Left lung (tissue), 10 donors: ENCODE data around the gene DLGAP1. TPM values are rescaled to one million over a fixed set of nuclear protein-coding genes. Genes with fewer than 3 reads are reported as not detected.

Source experiments
- ATAC-seq: fragments of 200-7000 bp; cut with Tn5 transposase; one replicate; pipeline ENCODE4 v1.9.1; 2020; ENCODE audit warnings: moderate library complexity
- DNase-seq, 4 donors: peaks; one replicate each; pipeline ENCODE4 v3.0.0-alpha.2; 2013 to 2020
- H3K27ac ChIP-seq, 2 donors: fragments of 200-600 bp; sonication (generic) in 1 of 2; one replicate each; pipeline versions ENCODE4 v1.5.0 to v1.8.0; 2020 to 2021
- H3K27me3 ChIP-seq, 2 donors: fragments of 200-600 bp; sonication (generic) in 1 of 2; one replicate each; pipeline versions ENCODE4 v1.5.0 to v1.8.0; 2020 to 2021
- H3K36me3 ChIP-seq, 2 donors: fragments of 200-600 bp; sonication (generic) in 1 of 2; one replicate each; pipeline versions ENCODE4 v1.5.0 to v1.8.0; 2020 to 2021
- H3K4me1 ChIP-seq, 2 donors: fragments of 200-600 bp; one replicate each; pipeline ENCODE4 v1.8.0; 2021
- H3K4me3 ChIP-seq, 2 donors: fragments of 200-600 bp; sonication (generic) in 1 of 2; one replicate each; pipeline versions ENCODE4 v1.5.0 to v1.8.0; 2020 to 2021; ENCODE audit warnings: mild to moderate bottlenecking in 1 of 2
- H3K9me3 ChIP-seq, 2 donors: fragments of 200-600 bp; sonication (generic) in 1 of 2; one replicate each; pipeline versions ENCODE4 v1.5.0 to v1.8.0; 2020 to 2021
- intact Hi-C, 2 donors: fragments of 100-400 bp; cut with DNase I; formaldehyde crosslinking; loops; one replicate each; pipeline versions ENCODE4 v1.11.2 to v1.14.2; 2022
- polyA plus RNA-seq, 6 donors: library from polyadenylated mRNA; unstranded; fragments of 120-200 nt; gene quantifications; one replicate each; pipeline ENCODE4 v1.2.1, GENCODE V29; 2013; ENCODE audit not compliant: insufficient read length in 6 of 6
- total RNA-seq, 2 donors: library from RNA; stranded (reverse); fragmentation: NEBNext Ultra II Directional; extraction: Animal tissue kit (Norgen Biotek cat#: 25700); gene quantifications; one replicate each; pipeline ENCODE4 v1.2.1, GENCODE V29; 2021
- TF ChIP-seq, protein P1 (sequence below), 2 donors: fragments of 200-600 bp; sonication (generic) in 1 of 2; IDR thresholded peaks; one replicate each; pipeline versions ENCODE4 v1.5.0 to v1.8.0; 2021; ENCODE audit warnings: antibody characterized with exemption in 2 of 2
- donor health status: DM: no; HTN: yes; CAD: no.
- donor health status: DM: no; HTN: no; CAD: no.

Gene DLGAP1
- total and polyA plus RNA-seq, 8 donors = 1.6 to 4.0 (median 2.1) TPM

DNA sequence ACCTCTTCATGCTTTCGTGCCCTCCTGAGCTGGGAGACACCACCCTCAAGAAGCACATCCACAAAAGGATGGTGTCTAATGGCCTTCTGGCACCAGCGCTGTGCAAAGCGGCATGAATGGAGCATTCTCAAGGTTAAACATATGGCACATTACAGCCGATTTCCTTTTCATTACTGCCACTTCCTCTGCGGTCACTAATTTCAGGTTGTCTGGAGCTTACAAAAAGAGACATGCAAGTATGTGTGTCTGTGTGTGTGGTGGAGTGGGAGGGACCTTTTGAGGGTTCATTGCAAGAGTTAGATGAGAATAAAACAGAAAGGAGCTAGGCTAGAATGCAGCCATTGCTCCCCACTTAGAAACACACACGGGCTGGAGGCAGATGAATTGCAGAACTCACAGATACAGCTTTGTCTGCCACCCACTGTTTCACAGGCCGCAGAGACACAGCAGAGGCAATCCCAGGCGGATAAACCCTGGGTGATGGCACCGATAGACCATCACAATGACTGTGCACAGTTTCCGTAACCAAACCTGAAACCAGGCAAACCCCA lies 929.2 kb downstream of the DLGAP1 start:
- H3K9me3 ChIP-seq = peaks cover 0 to 11% of the 10 kb centered on the region in 2 donors
- H3K27ac ChIP-seq = no peak overlapping the region
- no peaks in the 10 kb centered on the region for H3K27me3 ChIP-seq
- no peaks in the 10 kb centered on the region for H3K36me3 ChIP-seq
- intact Hi-C loops = no loop called here
- ATAC-seq (no peak), DNase-seq (no peak)
- H3K4me1 ChIP-seq = peaks cover 0 to 11% of the 10 kb centered on the region in 2 donors
- no peak overlapping the region for H3K4me3 ChIP-seq
- TF ChIP-seq, protein P1, sequence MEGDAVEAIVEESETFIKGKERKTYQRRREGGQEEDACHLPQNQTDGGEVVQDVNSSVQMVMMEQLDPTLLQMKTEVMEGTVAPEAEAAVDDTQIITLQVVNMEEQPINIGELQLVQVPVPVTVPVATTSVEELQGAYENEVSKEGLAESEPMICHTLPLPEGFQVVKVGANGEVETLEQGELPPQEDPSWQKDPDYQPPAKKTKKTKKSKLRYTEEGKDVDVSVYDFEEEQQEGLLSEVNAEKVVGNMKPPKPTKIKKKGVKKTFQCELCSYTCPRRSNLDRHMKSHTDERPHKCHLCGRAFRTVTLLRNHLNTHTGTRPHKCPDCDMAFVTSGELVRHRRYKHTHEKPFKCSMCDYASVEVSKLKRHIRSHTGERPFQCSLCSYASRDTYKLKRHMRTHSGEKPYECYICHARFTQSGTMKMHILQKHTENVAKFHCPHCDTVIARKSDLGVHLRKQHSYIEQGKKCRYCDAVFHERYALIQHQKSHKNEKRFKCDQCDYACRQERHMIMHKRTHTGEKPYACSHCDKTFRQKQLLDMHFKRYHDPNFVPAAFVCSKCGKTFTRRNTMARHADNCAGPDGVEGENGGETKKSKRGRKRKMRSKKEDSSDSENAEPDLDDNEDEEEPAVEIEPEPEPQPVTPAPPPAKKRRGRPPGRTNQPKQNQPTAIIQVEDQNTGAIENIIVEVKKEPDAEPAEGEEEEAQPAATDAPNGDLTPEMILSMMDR (IDR thresholded peaks at IDR 0.05) = no peak

DNA sequence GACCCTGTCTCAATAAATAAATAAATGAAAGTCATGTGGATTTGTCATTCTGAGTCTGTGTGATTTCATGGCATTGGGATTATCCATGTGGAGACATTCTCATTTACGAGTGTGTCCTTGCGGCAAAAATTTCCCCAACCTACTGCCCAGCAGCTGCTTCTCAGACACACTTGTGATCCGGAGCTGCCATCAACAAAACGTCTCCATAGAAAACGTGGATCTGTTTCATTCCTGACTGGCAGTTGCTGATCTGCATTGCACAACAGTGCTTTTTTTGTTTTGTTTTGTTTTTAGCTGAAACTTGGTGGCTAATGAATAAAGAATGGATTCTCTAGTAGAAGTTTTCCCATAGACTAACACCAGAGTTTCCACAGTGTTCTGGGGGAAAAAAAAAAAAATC lies 930.4 kb downstream of the DLGAP1 start:
- intact Hi-C loops = no loop called here
- peaks cover 0 to 11% of the 10 kb centered on the region in 2 donors for H3K4me1 ChIP-seq

DNA sequence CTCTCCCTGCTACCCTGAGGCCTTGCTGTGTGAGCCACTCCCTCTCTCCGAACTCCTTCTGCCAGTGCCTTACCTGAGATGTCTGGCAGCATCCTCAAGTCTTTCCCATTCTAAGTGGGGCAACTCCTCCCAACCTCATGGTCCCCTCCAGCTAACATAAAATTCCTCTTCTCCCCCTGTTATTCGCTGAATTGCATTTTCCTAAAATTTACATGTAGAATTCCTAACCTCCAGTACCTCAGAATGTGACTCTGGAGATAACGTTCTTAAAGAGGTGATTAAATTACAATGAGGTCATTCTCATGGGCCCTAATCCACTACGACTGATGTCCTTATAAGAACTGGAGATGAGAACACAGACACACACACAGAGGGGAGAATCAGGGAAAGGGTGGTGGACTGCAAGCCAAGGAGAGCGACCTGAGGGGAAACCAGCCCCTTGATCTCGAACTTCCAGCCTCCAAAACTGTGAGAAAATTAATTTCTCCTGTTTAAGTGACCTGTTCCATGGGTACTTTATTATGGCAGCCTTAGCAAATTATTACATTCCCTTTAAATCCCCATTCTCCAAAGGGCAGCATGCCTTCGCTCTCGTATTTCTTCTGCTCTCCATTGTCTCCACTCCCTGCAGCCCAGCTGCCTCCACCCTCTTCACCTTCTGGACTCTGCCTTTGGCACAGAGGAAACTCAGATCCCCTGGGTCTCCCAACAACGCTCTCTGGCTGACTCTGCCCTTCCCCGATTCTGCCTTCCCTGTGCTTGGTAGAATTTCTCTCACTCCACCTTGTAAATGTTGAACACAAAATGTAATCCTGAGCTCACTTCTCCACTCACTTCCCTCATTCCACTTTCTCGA lies 934.6 kb downstream of the DLGAP1 start:
- Histone ChIP-seq H3K4me1 (peaks cover 0 to under 1% of the 10 kb centered on the region in 2 donors), H3K4me3 (no peak overlapping the region), H3K36me3 (no peaks in the 10 kb centered on the region), H3K9me3 (peaks cover 0 to 11% of the 10 kb centered on the region in 2 donors), H3K27ac (no peak overlapping the region), H3K27me3 (no peaks in the 10 kb centered on the region)
- no peak for ATAC-seq
- TF ChIP-seq, protein P1 (IDR thresholded peaks at IDR 0.05) = no peak
- intact Hi-C loops = no loop called here
- no peak for DNase-seq

More for the DNA sequence above, 930.4 kb downstream of the DLGAP1 start:
- DNase-seq (no peak), ATAC-seq (no peak)
- Histone ChIP-seq H3K27me3 (no peaks in the 10 kb centered on the region), H3K27ac (no peak overlapping the region), H3K4me3 (no peak overlapping the region), H3K9me3 (peaks cover 0 to 11% of the 10 kb centered on the region in 2 donors), H3K36me3 (no peaks in the 10 kb centered on the region)
- TF ChIP-seq, protein P1 (IDR thresholded peaks at IDR 0.05) = no peak

DNA sequence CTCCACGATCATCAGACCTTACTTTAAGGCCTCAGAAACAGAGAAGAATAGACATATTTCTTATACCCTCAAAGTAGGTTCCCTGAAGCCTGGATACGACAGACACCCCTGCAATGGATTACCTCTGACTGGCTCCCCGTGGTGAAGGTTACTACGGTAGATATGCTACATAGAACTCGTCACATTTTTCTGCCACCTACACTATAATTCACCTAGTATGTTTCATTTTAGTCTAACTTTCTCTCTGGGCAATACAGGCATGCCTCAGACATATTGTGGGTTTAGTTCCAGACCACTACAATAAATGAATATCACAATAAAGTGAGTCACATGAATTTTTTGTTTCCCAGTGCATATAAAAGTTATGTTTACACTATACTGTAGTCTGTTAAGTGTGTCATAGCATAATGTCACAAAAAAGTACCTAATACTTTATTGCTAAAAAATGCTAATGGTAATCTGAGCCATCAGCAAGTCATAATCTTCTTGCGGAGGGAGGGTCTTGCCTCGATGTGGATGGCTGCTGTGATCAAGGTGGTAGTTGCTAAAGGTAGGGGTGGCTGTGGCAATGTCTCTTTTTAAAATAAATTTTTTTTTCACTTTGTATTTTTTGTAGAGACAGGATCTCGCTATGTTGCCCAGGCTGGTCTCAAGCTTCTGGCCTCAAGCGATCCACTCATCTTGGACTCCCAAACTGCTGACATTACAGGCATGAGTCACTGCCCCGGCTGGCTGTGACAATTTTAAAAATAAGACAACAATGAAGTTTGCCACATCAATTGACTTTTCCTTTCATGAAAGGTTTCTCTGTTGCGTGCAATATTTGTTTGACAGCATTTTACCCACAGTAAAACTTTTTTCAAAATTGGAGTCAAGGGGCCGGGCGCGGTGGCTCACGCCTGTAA lies 940.5 kb downstream of the DLGAP1 start:
- Histone ChIP-seq H3K9me3 (no peaks in the 10 kb centered on the region), H3K27me3 (no peaks in the 10 kb centered on the region), H3K27ac (no peak overlapping the region), H3K36me3 (no peaks in the 10 kb centered on the region), H3K4me3 (no peak overlapping the region), H3K4me1 (no peaks in the 10 kb centered on the region)
- TF ChIP-seq, protein P1 (IDR thresholded peaks at IDR 0.05) = no peak
- intact Hi-C loops = no loop called here
- DNase-seq (no peak), ATAC-seq (no peak)
